Fibroblast of lung (primary cell): Measurements from ENCODE around the gene GOLGA3. TPM values are rescaled to one million over a fixed set of nuclear protein-coding genes. Genes with fewer than 3 reads are reported as not detected.

Source experiments
- DNase-seq, 2 donors: peaks; one replicate each; pipeline versions ENCODE4 v3.0.0 to v3.0.0-alpha.2; 2010; ENCODE audit warnings: low read depth in 2 of 2
- H2AFZ ChIP-seq: 2 replicates; pipeline ENCODE4 v1.5.1; 2012; ENCODE audit warnings: low read length, control low read depth, inconsistent platforms
- H3K27ac ChIP-seq: 2 replicates; pipeline ENCODE4 v1.5.1; 2011; ENCODE audit warnings: low read length, control low read depth; ENCODE audit not compliant: insufficient read depth
- H3K27me3 ChIP-seq: 2 replicates; pipeline ENCODE4 v1.5.1; 2011; ENCODE audit warnings: mild to moderate bottlenecking, low read length; ENCODE audit not compliant: control insufficient read depth, insufficient read depth
- H3K36me3 ChIP-seq: 2 replicates; pipeline ENCODE4 v1.5.1; 2011; ENCODE audit warnings: low read length; ENCODE audit not compliant: control insufficient read depth, insufficient read depth
- H3K4me1 ChIP-seq: 2 replicates; pipeline ENCODE4 v1.5.1; 2011; ENCODE audit warnings: low read length; ENCODE audit not compliant: control insufficient read depth, insufficient read depth; ENCODE audit errors: extremely low read depth
- H3K4me2 ChIP-seq: 2 replicates; pipeline ENCODE4 v1.5.1; 2011; ENCODE audit warnings: low read length, control low read depth; ENCODE audit not compliant: insufficient read depth; ENCODE audit errors: extremely low read depth
- H3K4me3 ChIP-seq, 4 experiments: fragments of 200-600 bp in 1 of 4; sonication (generic) in 1 of 4; replicated peaks in 1 of 4; 2 replicates each; pipeline ENCODE4 v1.5.1; 2011 to 2016; ENCODE audit warnings: low read length in 4 of 4, low read depth in 3 of 4, mild to moderate bottlenecking in 3 of 4, control low read depth in 2 of 4, inconsistent platforms in 1 of 4, mixed read lengths in 1 of 4; ENCODE audit not compliant: insufficient read depth in 1 of 4; ENCODE audit errors: control extremely low read depth in 1 of 4
- H3K79me2 ChIP-seq: 2 replicates; pipeline ENCODE4 v1.5.1; 2012; ENCODE audit warnings: mild to moderate bottlenecking, low read length, inconsistent platforms; ENCODE audit not compliant: control insufficient read depth, insufficient read depth
- H3K9ac ChIP-seq: 2 replicates; pipeline ENCODE4 v1.5.1; 2011; ENCODE audit warnings: mild to moderate bottlenecking, low read length, control low read depth; ENCODE audit not compliant: insufficient read depth
- H3K9me3 ChIP-seq: 2 replicates; pipeline ENCODE4 v1.5.1; 2012; ENCODE audit warnings: low read depth, low read length; ENCODE audit not compliant: control insufficient read depth, insufficient read depth
- H4K20me1 ChIP-seq: 2 replicates; pipeline ENCODE4 v1.5.1; 2011; ENCODE audit warnings: low read length; ENCODE audit not compliant: control insufficient read depth, insufficient read depth; ENCODE audit errors: extremely low read depth
- CTCF ChIP-seq, 2 donors: IDR thresholded peaks in 1 of 2; conservative IDR thresholded peaks in 1 of 2; 1 replicate in 1 of 2; 2 replicates in 1 of 2; pipeline ENCODE4 v1.5.1; 2011 to 2012; ENCODE audit warnings: low read length in 2 of 2, control low read depth in 1 of 2, inconsistent platforms in 1 of 2, low read depth in 1 of 2, mild to moderate bottlenecking in 1 of 2
- EZH2 ChIP-seq: IDR thresholded peaks from 2 replicates; pipeline ENCODE4 v1.5.1; 2012; ENCODE audit warnings: low read length, control low read depth, mild to moderate bottlenecking; ENCODE audit errors: missing control alignments
- polyA plus RNA-seq, 2 donors: library from polyadenylated mRNA; depleted of rRNA in 1 of 2; stranded (reverse) in 1 of 2; unstranded in 1 of 2; fragments of >200 nt; gene quantifications; 2 replicates each; pipeline ENCODE4 v1.2.1, GENCODE V29; 2011 to 2012; ENCODE audit warnings: missing spikeins in 1 of 2
- total RNA-seq: library from RNA; depleted of rRNA; stranded (reverse); fragments of >200 nt; gene quantifications from 2 replicates; pipeline ENCODE4 v1.2.1, GENCODE V29; 2014

GOLGA3 gene
- total and polyA plus RNA-seq, 2 donors (not counting 1 experiment from before 2014, with no cell fraction given) = 28.3 to 133 TPM

- H3K9me3 ChIP-seq = no peaks in the 10 kb centered on the region
- no peak overlapping the region for H3K4me3 ChIP-seq
- no peaks in the 10 kb centered on the region for H3K27me3 ChIP-seq
- no peaks in the 10 kb centered on the region for H3K4me1 ChIP-seq
- H3K9ac ChIP-seq = no peak overlapping the region
- no peak for TF ChIP-seq CTCF (conservative IDR thresholded peaks at IDR 0.05 in 1 of 2, IDR thresholded peaks at IDR 0.05 in 1 of 2; ENCODE audit: low read depth in 1 of 2, low read length in 2 of 2)
- TF ChIP-seq EZH2 = no peak
- no peak for DNase-seq
- no peaks in the 10 kb centered on the region for H3K79me2 ChIP-seq
- H3K27ac ChIP-seq = no peak overlapping the region
- H3K4me2 ChIP-seq = no peak overlapping the region
- H2AFZ ChIP-seq = no peak overlapping the region
- H3K36me3 ChIP-seq = peaks cover 8% of the 10 kb centered on the region
- H4K20me1 ChIP-seq = no peaks in the 10 kb centered on the region
Measured at GRCh38 chr12:132834181-132834711, 5.6 kb upstream of the GOLGA3 start.

- no peak for DNase-seq
- Histone ChIP-seq H2AFZ (no peak overlapping the region), H3K9me3 (no peaks in the 10 kb centered on the region), H3K9ac (no peak overlapping the region), H3K79me2 (peaks cover 1% of the 10 kb centered on the region), H3K27ac (no peak overlapping the region), H4K20me1 (no peaks in the 10 kb centered on the region), H3K4me1 (no peaks in the 10 kb centered on the region), H3K4me3 (no peak overlapping the region), H3K4me2 (no peak overlapping the region), H3K36me3 (peaks cover 4% of the 10 kb centered on the region), H3K27me3 (no peaks in the 10 kb centered on the region)
- no peak for TF ChIP-seq CTCF (conservative IDR thresholded peaks at IDR 0.05 in 1 of 2, IDR thresholded peaks at IDR 0.05 in 1 of 2; ENCODE audit: low read depth in 1 of 2, low read length in 2 of 2)
- no peak for TF ChIP-seq EZH2
Measured at GRCh38 chr12:132833341-132833740, 4.7 kb upstream of the GOLGA3 start.

DNA sequence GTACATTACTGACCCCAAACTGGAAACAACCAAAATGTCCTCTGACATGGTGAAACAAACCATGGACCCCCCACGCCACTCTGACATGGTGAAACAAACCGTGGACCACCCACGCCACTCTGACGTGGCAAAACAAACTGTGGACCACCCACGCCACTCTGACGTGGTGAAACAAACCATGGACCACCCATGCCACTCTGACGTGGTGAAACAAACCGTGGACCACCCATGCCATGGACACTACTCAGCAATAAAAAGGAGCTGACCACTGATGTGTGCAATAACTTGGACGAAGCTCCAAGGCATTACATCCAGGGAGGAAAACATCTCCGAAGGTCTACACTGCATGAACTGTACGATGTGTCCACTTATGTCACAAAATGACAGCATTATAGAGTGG is 3.1 kb upstream of the GOLGA3 start:
- Histone ChIP-seq H3K27me3 (no peaks in the 10 kb centered on the region), H3K4me2 (no peak overlapping the region), H3K27ac (no peak overlapping the region), H3K9ac (no peak overlapping the region), H3K36me3 (peaks cover 7% of the 10 kb centered on the region), H3K4me1 (peaks cover 8% of the 10 kb centered on the region), H4K20me1 (no peaks in the 10 kb centered on the region), H3K9me3 (no peaks in the 10 kb centered on the region), H2AFZ (no peak overlapping the region), H3K4me3 (no peak overlapping the region), H3K79me2 (peaks cover 17% of the 10 kb centered on the region)
- TF ChIP-seq CTCF (conservative IDR thresholded peaks at IDR 0.05 in 1 of 2, IDR thresholded peaks at IDR 0.05 in 1 of 2; ENCODE audit: low read depth in 1 of 2, low read length in 2 of 2) = no peak
- no peak for TF ChIP-seq EZH2
- no peak for DNase-seq
